Tongue (tissue), 2 donors: Measurements from ENCODE around the gene GID4. TPM values are rescaled to one million over a fixed set of nuclear protein-coding genes. Genes with fewer than 3 reads are reported as not detected.
"Not testable (repeated sequence)": the region's sequence is repeated elsewhere in the genome, so short reads cannot be mapped to it uniquely, and the experiment has no call there.

Experiments used
- DNase-seq: peaks from one replicate; pipeline ENCODE4 v3.0.0-alpha.2; 2015
- total RNA-seq: library from RNA; depleted of rRNA; stranded (reverse); fragments of >200 nt; gene quantifications from one replicate; pipeline ENCODE4 v1.2.3, GENCODE V29; 2014

GID4 gene
- total RNA-seq: 7.1 TPM

- peak; percentile 100 for DNase-seq
These were observed at the start of gene GID4, which contains the start of gene ATPAF2 for GRCh38 chr17:18038861-18039534. GID4 (plus strand) TSS chr17:18039408; CDS start chr17:18039465, 57 bp downstream. ATPAF2 (minus strand) TSS chr17:18039168; CDS start chr17:18039013, 155 bp downstream.

- no peak for DNase-seq
These were observed 49.6 kb upstream of the GID4 start for GRCh38 chr17:17989618-17990017.

GRCh38 chr17:17990282-17990681 lies 48.9 kb upstream of the GID4 start:
- DNase-seq: no peak

GRCh38 chr17:17993366-17993765 lies 45.8 kb upstream of the GID4 start:
- DNase-seq: no peak

- DNase-seq: no peak
These were observed 45.4 kb upstream of the GID4 start for GRCh38 chr17:17993852-17994251.

- DNase-seq: peak; percentile 51
These were observed 44.7 kb upstream of the GID4 start for GRCh38 chr17:17994271-17995069.

GRCh38 chr17:17995887-17996286 lies 43.3 kb upstream of the GID4 start:
- not testable (repeated sequence) for DNase-seq

GRCh38 chr17:17998934-17999333 lies 40.3 kb upstream of the GID4 start:
- DNase-seq: no peak

- no peak for DNase-seq
These were observed 39.7 kb upstream of the GID4 start for GRCh38 chr17:17999364-18000029.

GRCh38 chr17:18000030-18000408 lies 39.2 kb upstream of the GID4 start:
- no peak for DNase-seq

GRCh38 chr17:18002171-18002570 lies 37.0 kb upstream of the GID4 start:
- no peak for DNase-seq

GRCh38 chr17:18004345-18004744 lies 34.9 kb upstream of the GID4 start:
- peak; percentile 74 for DNase-seq

GRCh38 chr17:18004884-18005305 lies 34.3 kb upstream of the GID4 start:
- no peak for DNase-seq

GRCh38 chr17:18005496-18005895 lies 33.7 kb upstream of the GID4 start:
- no peak for DNase-seq

- DNase-seq: no peak
These were observed 32.5 kb upstream of the GID4 start for GRCh38 chr17:18006495-18007239.

GRCh38 chr17:18008496-18009268 lies 30.5 kb upstream of the GID4 start:
- no peak for DNase-seq

- DNase-seq: no peak
These were observed 29.4 kb upstream of the GID4 start for GRCh38 chr17:18009609-18010420.

- no peak for DNase-seq
These were observed 27.9 kb upstream of the GID4 start for GRCh38 chr17:18011286-18011685.

GRCh38 chr17:18014006-18014405 lies 25.2 kb upstream of the GID4 start:
- no peak for DNase-seq

GRCh38 chr17:18015593-18015992 lies 23.6 kb upstream of the GID4 start:
- DNase-seq: no peak

- DNase-seq: no peak
These were observed 22.8 kb upstream of the GID4 start for GRCh38 chr17:18016426-18016825.
